ENCODE data around the gene STMN3.

DNA sequence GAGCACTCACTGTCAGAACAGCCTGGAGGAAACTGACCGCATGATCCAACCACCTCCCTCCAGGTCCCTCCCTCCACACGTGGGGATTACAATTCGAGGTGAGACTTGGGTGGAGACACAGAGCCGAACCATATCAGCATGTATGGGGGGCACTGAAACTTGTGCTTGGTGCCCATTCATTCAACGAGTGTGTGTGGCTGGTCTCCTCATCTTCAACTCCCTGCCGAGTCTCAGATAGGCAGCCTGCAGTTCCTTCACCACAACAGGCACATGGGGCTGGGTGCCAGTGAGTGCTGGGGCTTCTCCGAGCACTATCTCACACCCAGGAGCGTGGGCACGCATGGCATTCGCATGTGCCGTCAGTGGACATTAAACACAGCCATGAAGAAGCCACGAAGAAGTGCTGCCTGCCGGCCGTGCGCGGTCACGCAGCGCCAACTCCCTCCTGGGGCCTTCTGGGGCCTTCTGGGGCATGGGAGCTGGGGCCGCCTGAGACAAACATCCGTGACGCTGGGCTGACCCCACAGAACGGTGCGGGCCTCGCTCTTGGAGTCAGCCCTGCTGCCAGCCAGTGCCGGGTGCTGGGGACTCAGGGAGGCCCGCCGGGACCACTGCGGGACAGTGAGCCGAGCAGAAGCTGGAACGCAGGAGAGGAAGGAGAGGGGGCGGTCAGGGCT, 4.2 kb upstream of the STMN3 start:
- TF ChIP-seq, protein P1, sequence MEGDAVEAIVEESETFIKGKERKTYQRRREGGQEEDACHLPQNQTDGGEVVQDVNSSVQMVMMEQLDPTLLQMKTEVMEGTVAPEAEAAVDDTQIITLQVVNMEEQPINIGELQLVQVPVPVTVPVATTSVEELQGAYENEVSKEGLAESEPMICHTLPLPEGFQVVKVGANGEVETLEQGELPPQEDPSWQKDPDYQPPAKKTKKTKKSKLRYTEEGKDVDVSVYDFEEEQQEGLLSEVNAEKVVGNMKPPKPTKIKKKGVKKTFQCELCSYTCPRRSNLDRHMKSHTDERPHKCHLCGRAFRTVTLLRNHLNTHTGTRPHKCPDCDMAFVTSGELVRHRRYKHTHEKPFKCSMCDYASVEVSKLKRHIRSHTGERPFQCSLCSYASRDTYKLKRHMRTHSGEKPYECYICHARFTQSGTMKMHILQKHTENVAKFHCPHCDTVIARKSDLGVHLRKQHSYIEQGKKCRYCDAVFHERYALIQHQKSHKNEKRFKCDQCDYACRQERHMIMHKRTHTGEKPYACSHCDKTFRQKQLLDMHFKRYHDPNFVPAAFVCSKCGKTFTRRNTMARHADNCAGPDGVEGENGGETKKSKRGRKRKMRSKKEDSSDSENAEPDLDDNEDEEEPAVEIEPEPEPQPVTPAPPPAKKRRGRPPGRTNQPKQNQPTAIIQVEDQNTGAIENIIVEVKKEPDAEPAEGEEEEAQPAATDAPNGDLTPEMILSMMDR (IDR thresholded peaks at IDR 0.05): peak in 1 of 4 experiments; percentile 19
- TF ChIP-seq POLR2AphosphoS5 (IDR thresholded peaks at IDR 0.05) (no peak), POLR2A (IDR thresholded peaks at IDR 0.05) (no peak)

Measured in sigmoid colon (tissue), 4 donors.